SK-N-MC (cell line): Measurements from ENCODE around the gene AGAP4.
"Not testable (repeated sequence)": the region's sequence is repeated elsewhere in the genome, so short reads cannot be mapped to it uniquely, and the experiment has no call there.

Experiments
- DNase-seq: peaks from one replicate; pipeline ENCODE4 v3.0.0-alpha.2; 2011; ENCODE audit warnings: low read depth, low spot score
- H3K27ac ChIP-seq: fragments of 200-600 bp; sonication (generic); 2 replicates; pipeline ENCODE4 v1.5.1; 2016; ENCODE audit warnings: mixed run types
- H3K36me3 ChIP-seq: fragments of 200-600 bp; sonication (generic); 2 replicates; pipeline ENCODE4 v1.6.1; 2017; ENCODE audit warnings: antibody characterized with exemption, low read length, mixed read lengths; ENCODE audit not compliant: insufficient read depth
- H3K4me3 ChIP-seq: fragments of 200-600 bp; sonication (generic); 2 replicates; pipeline ENCODE4 v1.5.1; 2016
- H3K9ac ChIP-seq: fragments of 200-600 bp; sonication (generic); 2 replicates; pipeline ENCODE4 v1.8.0; 2017; ENCODE audit warnings: mixed run types, mixed read lengths; ENCODE audit not compliant: insufficient read length
- H3K9me3 ChIP-seq: fragments of 200-600 bp; sonication (generic); 2 replicates; pipeline ENCODE4 v1.6.1; 2017; ENCODE audit warnings: low read depth, mild to moderate bottlenecking, antibody characterized with exemption, low read length, moderate library complexity, mixed read lengths
- EZH2 ChIP-seq: fragments of 200-600 bp; sonication (generic); IDR thresholded peaks from one replicate; pipeline ENCODE4 v1.6.1; 2017; ENCODE audit warnings: antibody characterized with exemption
- FOXP2 ChIP-seq: optimal IDR thresholded peaks from 2 replicates; pipeline ENCODE3; 2011; ENCODE audit warnings: mild to moderate bottlenecking, moderate library complexity; ENCODE audit not compliant: insufficient read depth; ENCODE audit errors: extremely low read length, control extremely low read depth
- POLR2AphosphoS5 ChIP-seq: IDR thresholded peaks from 2 replicates; pipeline ENCODE4 v1.6.1; 2012; ENCODE audit warnings: mild to moderate bottlenecking, low read depth, low read length, borderline replicate concordance

AGAP4 gene

DNA sequence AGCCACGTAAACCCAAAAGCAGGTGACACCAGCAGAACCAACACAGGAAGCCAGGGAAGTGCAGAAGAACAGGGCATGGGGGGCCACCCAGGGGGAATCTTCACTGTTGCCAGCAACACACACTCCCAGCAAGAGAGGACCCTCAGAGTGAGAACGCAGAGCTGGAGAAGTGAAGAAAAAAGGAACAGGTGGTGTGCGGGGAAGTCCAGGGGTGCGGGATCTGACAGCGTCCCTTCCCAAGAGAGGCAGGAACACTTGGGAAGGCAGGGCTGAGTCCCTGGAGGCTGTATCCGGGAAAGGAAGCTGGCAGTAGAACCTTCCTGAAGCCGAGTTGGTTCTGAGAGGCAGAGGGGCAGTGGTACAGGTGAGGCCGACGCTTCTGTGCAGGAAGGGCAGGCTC is 27.7 kb downstream of the AGAP4 start:
- no peak overlapping the region for H3K9ac ChIP-seq
- no peak overlapping the region for H3K27ac ChIP-seq
- TF ChIP-seq EZH2 (no peak), FOXP2 (no peak), POLR2AphosphoS5 (no peak)
- no peak overlapping the region for H3K4me3 ChIP-seq
- no peaks in the 10 kb centered on the region for H3K9me3 ChIP-seq
- DNase-seq, result no peak
- H3K36me3 ChIP-seq, result no peaks in the 10 kb centered on the region

DNA sequence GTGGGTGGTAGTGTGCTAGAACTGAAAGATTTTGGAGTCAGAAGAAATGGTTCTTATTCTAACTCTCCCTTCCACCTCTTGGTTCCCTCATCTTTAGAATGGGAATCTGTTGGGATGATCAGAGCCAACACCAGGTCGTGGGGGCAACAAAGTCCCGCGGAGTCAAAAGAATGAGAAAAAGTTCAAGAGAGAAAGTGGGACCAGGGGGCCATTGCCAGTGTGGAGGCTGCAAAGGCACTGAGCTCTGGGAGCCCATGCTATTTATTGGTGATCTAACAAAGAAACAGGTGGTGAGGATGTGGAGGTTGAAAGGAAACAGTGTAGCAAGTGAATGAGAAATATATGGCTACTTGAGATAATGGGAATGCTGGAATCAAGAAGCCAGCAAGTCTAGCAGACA is 29.4 kb downstream of the AGAP4 start:
- Histone ChIP-seq H3K27ac (no peak overlapping the region), H3K36me3 (no peaks in the 10 kb centered on the region), H3K9me3 (no peaks in the 10 kb centered on the region), H3K9ac (no peak overlapping the region), H3K4me3 (no peak overlapping the region)
- TF ChIP-seq EZH2 (no peak), FOXP2 (no peak), POLR2AphosphoS5 (no peak)
- DNase-seq, result no peak

DNA sequence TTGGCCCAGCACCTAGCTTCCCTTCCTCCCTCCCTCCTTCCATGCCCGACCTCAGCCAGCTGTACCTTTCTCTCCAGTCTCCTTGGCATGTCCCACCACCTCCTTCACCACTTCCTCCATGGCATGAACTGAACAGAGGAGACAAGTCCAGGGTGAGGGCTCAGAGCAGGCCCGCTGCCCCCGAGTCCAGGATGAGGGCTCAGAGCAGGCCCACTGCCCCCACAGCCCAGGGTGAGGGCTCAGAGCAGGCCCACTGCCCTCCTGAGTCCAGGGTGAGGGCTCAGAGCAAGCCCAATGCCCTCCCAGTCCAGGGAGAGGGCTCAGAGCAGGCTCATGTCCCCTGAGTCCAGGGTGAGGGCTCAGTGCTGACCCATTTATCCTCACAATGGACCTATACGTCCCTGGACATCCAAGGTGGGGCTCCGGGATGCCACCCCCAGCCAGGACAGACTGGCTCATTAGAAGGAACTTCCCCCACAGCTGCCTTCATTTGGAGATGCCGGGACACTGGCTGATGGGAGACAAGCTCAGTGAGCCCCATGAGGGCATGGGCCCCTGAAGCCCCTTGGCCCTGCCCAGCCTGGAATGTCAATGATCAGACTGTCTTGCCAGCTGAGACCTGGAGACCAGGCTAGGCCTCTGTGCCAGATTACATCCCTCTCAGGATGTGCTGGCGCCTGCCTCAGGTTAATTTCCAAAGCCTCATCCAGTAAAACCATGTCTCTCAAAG is 30.0 kb downstream of the AGAP4 start:
- Histone ChIP-seq H3K9me3 (no peaks in the 10 kb centered on the region), H3K36me3 (no peaks in the 10 kb centered on the region), H3K9ac (no peak overlapping the region), H3K4me3 (no peak overlapping the region), H3K27ac (no peak overlapping the region)
- DNase-seq, result no peak
- TF ChIP-seq POLR2AphosphoS5, result no peak
- no peak for TF ChIP-seq FOXP2
- no peak for TF ChIP-seq EZH2

- not testable (repeated sequence) for H3K9me3 ChIP-seq, DNase-seq, H3K4me3 ChIP-seq, H3K9ac ChIP-seq, H3K27ac ChIP-seq, H3K36me3 ChIP-seq
Observed at GRCh38 chr10:45814146-45814545, 33.2 kb downstream of the AGAP4 start.

GRCh38 chr10:45812959-45813358 is 34.3 kb downstream of the AGAP4 start:
- not testable (repeated sequence) for H3K9me3 ChIP-seq, H3K9ac ChIP-seq, H3K27ac ChIP-seq, H3K36me3 ChIP-seq, H3K4me3 ChIP-seq, DNase-seq

GRCh38 chr10:45811075-45811474 is 36.2 kb downstream of the AGAP4 start:
- H3K36me3 ChIP-seq, result no peaks in the 10 kb centered on the region
- H3K9ac ChIP-seq, result no peak overlapping the region

DNA sequence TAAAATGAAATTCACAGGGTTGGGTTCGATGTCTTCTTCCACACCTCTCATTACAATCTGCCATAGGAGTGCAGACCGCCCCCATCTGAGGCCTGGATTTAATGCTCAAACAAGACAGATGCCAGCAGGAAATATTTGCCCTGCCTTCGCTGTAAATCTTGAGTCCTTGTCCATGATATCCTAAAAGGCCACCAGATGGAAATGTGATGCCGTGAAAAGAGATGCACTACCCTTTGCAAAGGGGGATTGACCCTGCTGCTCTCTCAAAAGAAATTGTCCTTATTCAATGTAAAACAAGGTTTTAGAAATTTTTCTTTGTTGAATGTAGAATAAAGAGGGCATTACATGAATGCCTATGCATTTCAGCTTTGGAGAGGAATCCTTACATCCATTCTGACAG is 37.5 kb downstream of the AGAP4 start:
- DNase-seq, result no peak
- TF ChIP-seq POLR2AphosphoS5, result no peak
- TF ChIP-seq EZH2, result no peak
- no peak for TF ChIP-seq FOXP2

More at GRCh38 chr10:45811075-45811474, 36.2 kb downstream of the AGAP4 start:
- no peaks in the 10 kb centered on the region for H3K9me3 ChIP-seq
- DNase-seq, result no peak
- H3K27ac ChIP-seq, result no peak overlapping the region
- no peak overlapping the region for H3K4me3 ChIP-seq
- no peak for TF ChIP-seq POLR2AphosphoS5
- no peak for TF ChIP-seq FOXP2
- TF ChIP-seq EZH2, result no peak

GRCh38 chr10:45804996-45805395 is 42.3 kb downstream of the AGAP4 start:
- not testable (repeated sequence) for H3K27ac ChIP-seq, H3K36me3 ChIP-seq, H3K4me3 ChIP-seq, DNase-seq, H3K9ac ChIP-seq, H3K9me3 ChIP-seq

More for the DNA sequence above, 37.5 kb downstream of the AGAP4 start:
- H3K9me3 ChIP-seq, result no peaks in the 10 kb centered on the region
- no peaks in the 10 kb centered on the region for H3K36me3 ChIP-seq
- H3K4me3 ChIP-seq, result no peak overlapping the region
- no peak overlapping the region for H3K9ac ChIP-seq
- H3K27ac ChIP-seq, result no peak overlapping the region

- H3K27ac ChIP-seq, H3K36me3 ChIP-seq, DNase-seq, H3K4me3 ChIP-seq, H3K9ac ChIP-seq, H3K9me3 ChIP-seq: not testable (repeated sequence)
Observed at GRCh38 chr10:45803060-45804010, 44.0 kb downstream of the AGAP4 start.

GRCh38 chr10:45794761-45795160 is 52.5 kb downstream of the AGAP4 start:
- DNase-seq, H3K36me3 ChIP-seq, H3K9ac ChIP-seq, H3K4me3 ChIP-seq, H3K9me3 ChIP-seq, H3K27ac ChIP-seq: not testable (repeated sequence)

DNA sequence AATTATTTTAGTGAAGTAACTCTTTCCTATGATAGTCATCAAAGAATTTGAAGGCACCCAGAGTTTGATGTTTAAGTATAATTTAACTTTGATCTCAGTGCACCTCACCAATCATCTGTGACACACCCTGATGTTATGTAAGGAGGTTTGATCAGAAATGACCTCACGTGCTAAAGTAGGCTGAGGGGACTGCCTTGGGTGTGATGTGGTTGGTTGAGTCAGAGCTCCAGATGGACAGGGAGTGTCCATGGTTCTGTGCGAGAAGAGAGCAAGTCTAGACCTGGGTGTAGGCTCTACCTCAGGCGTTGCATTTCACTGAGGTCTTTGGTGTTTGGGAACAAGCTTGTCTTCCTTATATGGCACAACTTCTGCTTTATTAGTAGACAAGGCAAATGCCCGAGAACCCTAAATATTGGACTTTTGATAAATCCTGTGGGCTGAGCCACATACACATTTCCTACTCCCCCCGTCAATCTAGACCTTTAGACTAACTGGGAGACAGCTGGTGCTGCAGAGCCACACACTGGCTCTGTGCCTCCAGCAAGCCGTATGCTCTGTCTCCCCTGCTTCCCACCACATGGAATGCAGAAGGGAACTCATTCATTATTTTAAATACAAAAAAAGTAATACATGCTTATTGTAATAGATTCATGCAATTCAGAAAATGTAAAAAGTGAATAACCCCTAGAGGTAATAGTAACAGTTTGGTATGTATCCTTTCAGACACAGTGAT is 56.4 kb downstream of the AGAP4 start:
- H3K36me3 ChIP-seq, DNase-seq, H3K27ac ChIP-seq: not testable (repeated sequence)

GRCh38 chr10:45789991-45790390 is 57.3 kb downstream of the AGAP4 start:
- not testable (repeated sequence) for H3K36me3 ChIP-seq, H3K4me3 ChIP-seq, H3K27ac ChIP-seq, H3K9ac ChIP-seq, H3K9me3 ChIP-seq, DNase-seq

More for the DNA sequence above, 56.4 kb downstream of the AGAP4 start:
- not testable (repeated sequence) for H3K4me3 ChIP-seq, H3K9ac ChIP-seq, H3K9me3 ChIP-seq
